C4-2B (cell line): ENCODE data around the gene ZNF592.

Experiments
- CTCF ChIP-seq: fragments of 450-650 bp; conservative IDR thresholded peaks from 2 replicates; pipeline ENCODE4 v1.5.1; 2017; ENCODE audit warnings: mild to moderate bottlenecking
- ZFX ChIP-seq: fragments of 450-650 bp; IDR thresholded peaks from 2 replicates; pipeline ENCODE4 v1.6.1; 2017

GRCh38 chr15:84747416-84748273, 747 bp upstream of the ZNF592 start:
- TF ChIP-seq CTCF (no peak), ZFX (peak; percentile 60; the same call in 1 of the 2 replicates)
